H9 (cell line): ENCODE results near the gene SV2A. TPM values are rescaled to one million over a fixed set of nuclear protein-coding genes. Genes with fewer than 3 reads are reported as not detected.

ENCODE experiments used
- DNase-seq: peaks from one replicate; pipeline ENCODE4 v3.0.0-alpha.2; 2017
- H2AFZ ChIP-seq: one replicate; pipeline ENCODE4 v1.6.1; 2013; ENCODE audit warnings: mild to moderate bottlenecking, low read length, control low read depth, moderate library complexity
- H2AK5ac ChIP-seq: 2 replicates; pipeline ENCODE4 v1.6.1; 2013; ENCODE audit warnings: low read length, control low read depth, mixed read lengths; ENCODE audit not compliant: insufficient read length
- H2BK120ac ChIP-seq: one replicate; pipeline ENCODE4 v1.6.1; 2013; ENCODE audit warnings: low read depth, mild to moderate bottlenecking, low read length, control low read depth, inconsistent platforms; ENCODE audit not compliant: poor library complexity, severe bottlenecking
- H2BK12ac ChIP-seq: 2 replicates; pipeline ENCODE4 v1.6.1; 2013; ENCODE audit warnings: low read length, control low read depth, mixed read lengths, low read depth; ENCODE audit not compliant: insufficient read length
- H2BK15ac ChIP-seq: 2 replicates; pipeline ENCODE4 v1.6.1; 2013; ENCODE audit warnings: low read depth, low read length, control low read depth
- H2BK20ac ChIP-seq: one replicate; pipeline ENCODE4 v1.6.1; 2013; ENCODE audit warnings: low read depth, mild to moderate bottlenecking, low read length, control low read depth, inconsistent platforms; ENCODE audit not compliant: poor library complexity, severe bottlenecking
- H2BK5ac ChIP-seq: 2 replicates; pipeline ENCODE4 v1.6.1; 2013; ENCODE audit warnings: low read length, control low read depth, mixed read lengths; ENCODE audit not compliant: insufficient read length
- H3K14ac ChIP-seq: 2 replicates; pipeline ENCODE4 v1.6.1; 2013; ENCODE audit warnings: low read length, control low read depth; ENCODE audit not compliant: insufficient read depth
- H3K18ac ChIP-seq: 2 replicates; pipeline ENCODE4 v1.6.1; 2013; ENCODE audit warnings: low read depth, mild to moderate bottlenecking, mixed read lengths, low read length, control low read depth; ENCODE audit not compliant: insufficient read length
- H3K23ac ChIP-seq: 2 replicates; pipeline ENCODE4 v1.6.1; 2013; ENCODE audit warnings: low read length, control low read depth, mixed read lengths, low read depth; ENCODE audit not compliant: insufficient read length
- H3K23me2 ChIP-seq: 2 replicates; pipeline ENCODE4 v1.6.1; 2013; ENCODE audit warnings: low read depth, mild to moderate bottlenecking, mixed read lengths, low read length, control low read depth; ENCODE audit not compliant: insufficient read length, poor library complexity, severe bottlenecking
- H3K27ac ChIP-seq: 2 replicates; pipeline ENCODE4 v1.5.1; 2013; ENCODE audit warnings: low read length, control low read depth, mixed read lengths, low read depth; ENCODE audit not compliant: insufficient read length
- H3K27me3 ChIP-seq: 2 replicates; pipeline ENCODE4 v1.6.1; 2013; ENCODE audit warnings: low read length, control low read depth, inconsistent platforms; ENCODE audit not compliant: insufficient read depth
- H3K4ac ChIP-seq: 2 replicates; pipeline ENCODE4 v1.6.1; 2013; ENCODE audit warnings: low read depth, mild to moderate bottlenecking, control low read depth, inconsistent platforms, low read length, moderate library complexity
- H3K4me1 ChIP-seq: 2 replicates; pipeline ENCODE4 v1.6.1; 2013; ENCODE audit warnings: low read length, control low read depth, inconsistent platforms; ENCODE audit not compliant: insufficient read depth
- H3K4me2 ChIP-seq: 2 replicates; pipeline ENCODE4 v1.6.1; 2013; ENCODE audit warnings: low read length, control low read depth, mixed read lengths; ENCODE audit not compliant: insufficient read length, insufficient read depth
- H3K56ac ChIP-seq: 2 replicates; pipeline ENCODE4 v1.6.1; 2013; ENCODE audit warnings: low read depth, mild to moderate bottlenecking, mixed read lengths, low read length, control low read depth; ENCODE audit not compliant: insufficient read length
- H3K79me1 ChIP-seq: 2 replicates; pipeline ENCODE4 v1.6.1; 2013; ENCODE audit warnings: low read depth, mild to moderate bottlenecking, moderate library complexity, low read length, control low read depth, inconsistent platforms; ENCODE audit not compliant: insufficient read depth, poor library complexity, severe bottlenecking
- H3K79me2 ChIP-seq: 2 replicates; pipeline ENCODE4 v1.6.1; 2013; ENCODE audit warnings: low read length, control low read depth, inconsistent platforms; ENCODE audit not compliant: insufficient read depth
- H3K9ac ChIP-seq: 2 replicates; pipeline ENCODE4 v1.6.1; 2013; ENCODE audit warnings: low read length, control low read depth, mixed read lengths; ENCODE audit not compliant: insufficient read length; ENCODE audit errors: extremely low read depth
- H3K9me3 ChIP-seq: one replicate; pipeline ENCODE4 v1.6.1; 2013; ENCODE audit warnings: low read depth, low read length, inconsistent platforms; ENCODE audit not compliant: control insufficient read depth
- H3T11ph ChIP-seq: one replicate; pipeline ENCODE4 v1.6.1; 2013; ENCODE audit warnings: mild to moderate bottlenecking, low read length, control low read depth, inconsistent platforms
- H4K20me1 ChIP-seq: one replicate; pipeline ENCODE4 v1.6.1; 2013; ENCODE audit not compliant: control insufficient read depth, insufficient read length, insufficient read depth
- H4K5ac ChIP-seq: 2 replicates; pipeline ENCODE4 v1.6.1; 2013; ENCODE audit warnings: low read depth, mild to moderate bottlenecking, mixed read lengths, low read length, control low read depth; ENCODE audit not compliant: insufficient read length
- H4K8ac ChIP-seq: replicated peaks from 2 replicates; pipeline ENCODE4 v1.6.1; 2013; ENCODE audit warnings: low read length, control low read depth, mixed read lengths, low read depth; ENCODE audit not compliant: insufficient read length
- H4K91ac ChIP-seq: 2 replicates; pipeline ENCODE4 v1.6.1; 2013; ENCODE audit warnings: low read depth, mild to moderate bottlenecking, moderate library complexity, mixed read lengths, low read length, control low read depth; ENCODE audit not compliant: insufficient read length
- H3K27ac Mint-ChIP-seq, 3 experiments: 2 replicates in 2 of 3; 3 replicates in 1 of 3; pipeline ENCODE4 v1.8.0; 2020 to 2021; ENCODE audit warnings: mixed read lengths in 3 of 3, mild to moderate bottlenecking in 1 of 3, moderate library complexity in 1 of 3
- H3K27me3 Mint-ChIP-seq: 2 replicates; pipeline ENCODE4 v1.8.0; 2021; ENCODE audit warnings: low read depth, mild to moderate bottlenecking, moderate library complexity, mixed read lengths
- H3K36me3 Mint-ChIP-seq, 3 experiments: 2 replicates in 2 of 3; 3 replicates in 1 of 3; pipeline ENCODE4 v1.8.0; 2020 to 2021; ENCODE audit warnings: low read depth in 3 of 3, mixed read lengths in 3 of 3; ENCODE audit not compliant: insufficient read depth in 1 of 3
- H3K4me1 Mint-ChIP-seq, 2 experiments: 2 replicates each; pipeline ENCODE4 v1.8.0; 2020; ENCODE audit warnings: mixed read lengths in 2 of 2
- H3K4me3 Mint-ChIP-seq, 2 experiments: 2 replicates in 1 of 2; 3 replicates in 1 of 2; pipeline ENCODE4 v1.8.0; 2020 to 2021; ENCODE audit warnings: mild to moderate bottlenecking in 2 of 2, mixed read lengths in 2 of 2, moderate library complexity in 1 of 2
- H3K9me3 Mint-ChIP-seq, 2 experiments: 2 replicates in 1 of 2; 3 replicates in 1 of 2; pipeline ENCODE4 v1.8.0; 2020; ENCODE audit warnings: mild to moderate bottlenecking in 2 of 2, mixed read lengths in 2 of 2, moderate library complexity in 1 of 2
- whole genome bisulfite sequencing: extraction: QIAGEN DNeasy Blood & Tissue Kit; methylation state at CpG from one replicate; pipeline ENCODE4 v1.1.7; 2013; ENCODE audit warnings: missing lambda C conversion rate, low lambda C conversion rate, mixed read lengths; ENCODE audit not compliant: insufficient read length; ENCODE audit errors: extremely low coverage; 5-methylcytosine and 5-hydroxymethylcytosine counted together
- total RNA-seq: library from RNA; stranded (reverse); gene quantifications from 2 replicates; pipeline ENCODE4 v1.2.1, GENCODE V29; 2021
- TF ChIP-seq, protein P1 (sequence below): fragments of 200-600 bp; sonication (generic); conservative IDR thresholded peaks from 3 replicates; pipeline ENCODE4 v1.8.0; 2021; ENCODE audit warnings: antibody characterized with exemption, mild to moderate bottlenecking

Gene SV2A
- total RNA-seq, 1 experiment from 2014 or later: 42.4 TPM

DNA sequence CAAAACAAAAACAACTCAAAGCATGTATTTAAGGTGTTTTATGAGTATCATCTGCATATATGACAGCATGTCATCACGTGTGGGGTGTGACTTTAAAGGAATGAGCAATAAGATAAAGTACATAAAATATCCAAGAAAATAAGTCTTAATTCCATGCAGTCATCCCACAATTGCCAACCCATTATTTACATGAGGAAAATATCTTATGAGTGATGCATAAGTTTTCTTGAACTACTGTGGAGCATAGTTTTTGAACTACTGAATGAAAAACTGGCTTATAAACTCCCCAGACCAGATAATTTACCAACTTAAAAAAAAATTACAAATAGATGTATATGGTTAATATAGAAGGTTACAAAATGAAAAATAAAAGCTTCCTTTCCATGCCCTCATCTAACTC lies 48.8 kb upstream of the SV2A start:
- H3K23me2 ChIP-seq: no peaks in the 10 kb centered on the region
- no peak overlapping the region for H3K4me2 ChIP-seq
- H2BK20ac ChIP-seq: no peak overlapping the region
- no peak overlapping the region for H3K4me3 Mint-ChIP-seq
- DNase-seq: no peak
- no peaks in the 10 kb centered on the region for H3K9me3 Mint-ChIP-seq
- no CpG with 5 or more reads among the region's 1 CpG for WGBS
- TF ChIP-seq, protein P1, sequence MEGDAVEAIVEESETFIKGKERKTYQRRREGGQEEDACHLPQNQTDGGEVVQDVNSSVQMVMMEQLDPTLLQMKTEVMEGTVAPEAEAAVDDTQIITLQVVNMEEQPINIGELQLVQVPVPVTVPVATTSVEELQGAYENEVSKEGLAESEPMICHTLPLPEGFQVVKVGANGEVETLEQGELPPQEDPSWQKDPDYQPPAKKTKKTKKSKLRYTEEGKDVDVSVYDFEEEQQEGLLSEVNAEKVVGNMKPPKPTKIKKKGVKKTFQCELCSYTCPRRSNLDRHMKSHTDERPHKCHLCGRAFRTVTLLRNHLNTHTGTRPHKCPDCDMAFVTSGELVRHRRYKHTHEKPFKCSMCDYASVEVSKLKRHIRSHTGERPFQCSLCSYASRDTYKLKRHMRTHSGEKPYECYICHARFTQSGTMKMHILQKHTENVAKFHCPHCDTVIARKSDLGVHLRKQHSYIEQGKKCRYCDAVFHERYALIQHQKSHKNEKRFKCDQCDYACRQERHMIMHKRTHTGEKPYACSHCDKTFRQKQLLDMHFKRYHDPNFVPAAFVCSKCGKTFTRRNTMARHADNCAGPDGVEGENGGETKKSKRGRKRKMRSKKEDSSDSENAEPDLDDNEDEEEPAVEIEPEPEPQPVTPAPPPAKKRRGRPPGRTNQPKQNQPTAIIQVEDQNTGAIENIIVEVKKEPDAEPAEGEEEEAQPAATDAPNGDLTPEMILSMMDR: no peak
- no peaks in the 10 kb centered on the region for H3K79me2 ChIP-seq
- no peaks in the 10 kb centered on the region for H3K9me3 ChIP-seq
- peaks cover 15 to 51% (median 49%) of the 10 kb centered on the region in 3 experiments; a peak in 6 of 7 replicates for H3K36me3 Mint-ChIP-seq
- no peak overlapping the region for H3K4ac ChIP-seq
- no peak overlapping the region for H2BK5ac ChIP-seq
- H4K5ac ChIP-seq: no peak overlapping the region
- H3K27me3 Mint-ChIP-seq: no peaks in the 10 kb centered on the region
- H3K27ac Mint-ChIP-seq: no peak overlapping the region
- H3K27ac ChIP-seq: no peak overlapping the region
- no peak overlapping the region for H2BK120ac ChIP-seq
- H3K4me1 Mint-ChIP-seq: no peaks in the 10 kb centered on the region
- no peaks in the 10 kb centered on the region for H3K79me1 ChIP-seq
- no peak overlapping the region for H2BK12ac ChIP-seq
- H2AK5ac ChIP-seq: no peak overlapping the region
- no peak overlapping the region for H2AFZ ChIP-seq
- no peak overlapping the region for H3K56ac ChIP-seq
- H3K27me3 ChIP-seq: no peaks in the 10 kb centered on the region
- H3K18ac ChIP-seq: no peak overlapping the region
- no peak overlapping the region for H3K9ac ChIP-seq
- H3K23ac ChIP-seq: no peak overlapping the region
- H3K14ac ChIP-seq: no peak overlapping the region
- H4K8ac ChIP-seq: no peak overlapping the region
- no peak overlapping the region for H2BK15ac ChIP-seq
- no peaks in the 10 kb centered on the region for H3K4me1 ChIP-seq
- no peaks in the 10 kb centered on the region for H4K20me1 ChIP-seq
- H3T11ph ChIP-seq: no peak overlapping the region
- no peak overlapping the region for H4K91ac ChIP-seq
